ENCODE data around the gene IPO13. TPM values are rescaled to one million over a fixed set of nuclear protein-coding genes. Genes with fewer than 3 reads are reported as not detected.

The IPO13 gene
- total RNA-seq, 6 donors from 2014 or later = 16.9 to 46.1 (median 24.1) TPM

- Histone ChIP-seq H3K9me3 (no peaks in the 10 kb centered on the region), H3K4me3 (no peak overlapping the region), H3K36me3 (peaks cover 0 to 30% (median 14%) of the 10 kb centered on the region in 4 donors), H3K27me3 (no peaks in the 10 kb centered on the region), H3K27ac (no peak overlapping the region), H3K4me1 (no peaks in the 10 kb centered on the region)
- no peak for ATAC-seq (ENCODE audit: low FRiP score in 2 of 2)
- WGBS, 2 donors = 76 to 86% methylated on average over 9 to 11 of the region's 11 CpGs
- DNase-seq = peak in 1 of 2 donors; percentile 80
- no peak for TF ChIP-seq CTCF (IDR thresholded peaks at IDR 0.05)
Observed at GRCh38 chr1:43998000-43998378, 51.2 kb downstream of the IPO13 start.

GRCh38 chr1:43999455-43999854, 52.7 kb downstream of the IPO13 start:
- Histone ChIP-seq H3K9me3 (no peaks in the 10 kb centered on the region), H3K4me1 (no peaks in the 10 kb centered on the region), H3K27me3 (no peaks in the 10 kb centered on the region), H3K27ac (no peak overlapping the region), H3K36me3 (peaks cover 0 to 30% (median 14%) of the 10 kb centered on the region in 4 donors), H3K4me3 (no peak overlapping the region)
- DNase-seq = no peak
- WGBS, 2 donors = 81 to 100% methylated on average over 1 to 7 of the region's 8 CpGs
- TF ChIP-seq POLR2AphosphoS5 (IDR thresholded peaks at IDR 0.05) = no peak
- ATAC-seq (ENCODE audit: low FRiP score in 2 of 2) = no peak

- H3K36me3 ChIP-seq = peaks cover 0 to 30% (median 14%) of the 10 kb centered on the region in 4 donors
- H3K4me1 ChIP-seq = no peaks in the 10 kb centered on the region
- ATAC-seq (ENCODE audit: low FRiP score in 2 of 2) (no peak), DNase-seq (no peak)
- H3K27me3 ChIP-seq = no peaks in the 10 kb centered on the region
- H3K27ac ChIP-seq = no peak overlapping the region
- TF ChIP-seq POLR2A (IDR thresholded peaks at IDR 0.05) = no peak
- no peak for TF ChIP-seq CTCF (IDR thresholded peaks at IDR 0.05)
- TF ChIP-seq POLR2AphosphoS5 (IDR thresholded peaks at IDR 0.05) = no peak
- no peak for TF ChIP-seq EP300 (IDR thresholded peaks at IDR 0.05)
- H3K9me3 ChIP-seq = no peaks in the 10 kb centered on the region
- WGBS, 2 donors = 86 to 88% methylated on average over 6 to 8 of the region's 8 CpGs
- H3K4me3 ChIP-seq = no peak overlapping the region
Observed at GRCh38 chr1:44000122-44000665, 53.4 kb downstream of the IPO13 start.

- Histone ChIP-seq H3K4me3 (no peak overlapping the region), H3K27me3 (no peaks in the 10 kb centered on the region), H3K9me3 (no peaks in the 10 kb centered on the region), H3K4me1 (peaks cover 0 to 5% (median 2%) of the 10 kb centered on the region in 4 donors), H3K36me3 (peaks cover 0 to 30% (median 14%) of the 10 kb centered on the region in 4 donors), H3K27ac (no peak overlapping the region)
- ATAC-seq (ENCODE audit: low FRiP score in 2 of 2) (no peak), DNase-seq (no peak)
- WGBS, 2 donors = 81 to 86% methylated on average over 6 to 8 of the region's 8 CpGs
- no peak for TF ChIP-seq EP300 (IDR thresholded peaks at IDR 0.05)
- no peak for TF ChIP-seq POLR2AphosphoS5 (IDR thresholded peaks at IDR 0.05)
- no peak for TF ChIP-seq CTCF (IDR thresholded peaks at IDR 0.05)
- no peak for TF ChIP-seq POLR2A (IDR thresholded peaks at IDR 0.05)
Observed at GRCh38 chr1:44002165-44002564, 55.4 kb downstream of the IPO13 start.

GRCh38 chr1:44002606-44003157, 55.9 kb downstream of the IPO13 start:
- peaks cover 0 to 5% (median 2%) of the 10 kb centered on the region in 4 donors for H3K4me1 ChIP-seq
- H3K27me3 ChIP-seq = no peaks in the 10 kb centered on the region
- H3K9me3 ChIP-seq = no peaks in the 10 kb centered on the region
- DNase-seq (no peak), ATAC-seq (ENCODE audit: low FRiP score in 2 of 2) (no peak)
- H3K27ac ChIP-seq = no peak overlapping the region
- WGBS, 2 donors = 84% methylated on average over 9 to 12 of the region's 14 CpGs
- H3K36me3 ChIP-seq = peaks cover 0 to 30% (median 14%) of the 10 kb centered on the region in 4 donors
- H3K4me3 ChIP-seq = no peak overlapping the region
- no peak for TF ChIP-seq CTCF (IDR thresholded peaks at IDR 0.05)
- TF ChIP-seq EP300 (IDR thresholded peaks at IDR 0.05) = no peak
- TF ChIP-seq POLR2AphosphoS5 (IDR thresholded peaks at IDR 0.05) = no peak
- no peak for TF ChIP-seq POLR2A (IDR thresholded peaks at IDR 0.05)

Data from upper lobe of left lung (tissue), 6 donors.